Gastroesophageal sphincter (tissue), 3 donors: ENCODE results near the gene CLEC14A.

Experiments used
- CTCF ChIP-seq, 4 experiments: fragments of 200-600 bp in 2 of 4; fragments of 450-650 bp in 2 of 4; sonication (generic) in 1 of 4; IDR thresholded peaks; one replicate each; pipeline ENCODE4 v1.5.1; 2017 to 2019; ENCODE audit warnings: antibody characterized with exemption in 4 of 4, mild to moderate bottlenecking in 2 of 4, moderate library complexity in 2 of 4
- EP300 ChIP-seq: sonication (generic); formaldehyde crosslinking; IDR thresholded peaks from one replicate; pipeline ENCODE4 v1.6.1; 2017; ENCODE audit warnings: antibody characterized with exemption, mild to moderate bottlenecking
- POLR2A ChIP-seq, 2 donors: fragments of 450-650 bp; IDR thresholded peaks; one replicate each; pipeline ENCODE4 v1.6.1; 2017; ENCODE audit warnings: antibody characterized with exemption in 2 of 2, mild to moderate bottlenecking in 2 of 2, moderate library complexity in 1 of 2
- POLR2AphosphoS5 ChIP-seq: sonication (generic); formaldehyde crosslinking; IDR thresholded peaks from one replicate; pipeline ENCODE4 v1.6.1; 2017; ENCODE audit warnings: antibody characterized with exemption

- no peak for TF ChIP-seq CTCF (IDR thresholded peaks at IDR 0.05)
- TF ChIP-seq POLR2AphosphoS5 = no peak
- no peak for TF ChIP-seq POLR2A (IDR thresholded peaks at IDR 0.05)
- TF ChIP-seq EP300 = no peak
Observed at GRCh38 chr14:38213001-38213400, 42.9 kb downstream of the CLEC14A start.
